Activated T-cell treated with anti-CD3 and anti-CD28 coated beads, Interleukin-2, amount 50 U/mL, for 24 hours (primary cell): ENCODE data around the gene DESI2.
"Not testable (repeated sequence)": the region's sequence is repeated elsewhere in the genome, so short reads cannot be mapped to it uniquely, and the experiment has no call there.

ENCODE experiments used
- DNase-seq: peaks from one replicate; pipeline ENCODE4 v3.0.0-alpha.2; 2020
- H3K27ac Mint-ChIP-seq: 2 replicates; pipeline ENCODE4 v1.8.0; 2020; ENCODE audit warnings: mild to moderate bottlenecking, mixed read lengths
- H3K27me3 Mint-ChIP-seq: 2 replicates; pipeline ENCODE4 v1.8.0; 2020; ENCODE audit warnings: mixed read lengths
- H3K36me3 Mint-ChIP-seq: 2 replicates; pipeline ENCODE4 v1.8.0; 2020; ENCODE audit warnings: low read depth, mixed read lengths
- H3K4me1 Mint-ChIP-seq: 2 replicates; pipeline ENCODE4 v1.8.0; 2020; ENCODE audit warnings: low read depth, mixed read lengths
- H3K4me3 Mint-ChIP-seq: 2 replicates; pipeline ENCODE4 v1.8.0; 2020; ENCODE audit warnings: mild to moderate bottlenecking, moderate library complexity, mixed read lengths
- H3K9me3 Mint-ChIP-seq: 2 replicates; pipeline ENCODE4 v1.8.0; 2020; ENCODE audit warnings: mixed read lengths

DESI2 gene

DNA sequence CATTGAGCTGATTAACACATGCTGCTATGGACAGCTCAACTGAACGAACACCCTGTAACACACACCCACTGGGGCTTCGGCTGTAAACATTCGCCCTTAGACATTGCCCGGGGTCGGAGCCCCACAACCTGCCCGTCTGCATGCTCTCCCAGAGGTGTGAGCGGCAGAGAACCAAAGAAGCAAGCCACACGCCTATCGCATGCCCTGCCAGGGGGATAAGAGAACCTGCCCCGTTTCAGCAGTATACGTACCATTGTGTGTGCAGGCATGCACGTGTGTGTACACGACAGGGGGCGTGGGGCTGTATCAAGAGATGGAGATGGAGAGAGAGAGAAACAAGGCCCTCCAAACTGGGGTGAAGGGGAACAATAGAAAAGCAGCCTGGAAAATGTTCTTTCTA is 9.9 kb upstream of the DESI2 start:
- no peak overlapping the region for H3K27ac Mint-ChIP-seq
- H3K27me3 Mint-ChIP-seq, result peaks cover 18% of the 10 kb centered on the region
- H3K4me1 Mint-ChIP-seq, result no peaks in the 10 kb centered on the region
- no peak for DNase-seq
- H3K4me3 Mint-ChIP-seq, result no peak overlapping the region
- H3K36me3 Mint-ChIP-seq, result no peaks in the 10 kb centered on the region
- no peaks in the 10 kb centered on the region for H3K9me3 Mint-ChIP-seq

DNA sequence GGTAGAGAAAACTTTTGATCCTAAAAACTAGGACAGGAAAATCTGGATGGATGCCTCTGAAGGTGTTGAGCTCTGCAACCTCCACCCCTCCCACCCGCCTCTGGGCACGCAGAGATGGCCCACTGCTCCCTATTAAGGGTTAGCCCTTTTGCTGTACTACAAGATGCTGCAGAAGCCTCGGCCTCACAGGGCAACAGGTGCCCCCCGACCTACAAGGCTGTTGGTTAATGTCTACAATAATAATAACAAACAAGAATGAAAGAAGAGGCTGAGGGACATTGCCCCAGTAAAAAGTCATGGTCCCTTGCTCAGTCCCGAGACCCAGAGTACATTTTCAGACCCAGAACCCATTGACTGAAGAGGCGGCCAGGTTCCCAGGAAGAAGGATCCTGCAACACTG is 7.5 kb upstream of the DESI2 start:
- no peaks in the 10 kb centered on the region for H3K36me3 Mint-ChIP-seq
- no peak overlapping the region for H3K27ac Mint-ChIP-seq
- DNase-seq, result no peak
- H3K4me1 Mint-ChIP-seq, result no peaks in the 10 kb centered on the region
- H3K27me3 Mint-ChIP-seq, result peaks cover 18% of the 10 kb centered on the region
- H3K4me3 Mint-ChIP-seq, result no peak overlapping the region
- H3K9me3 Mint-ChIP-seq, result no peaks in the 10 kb centered on the region

- Mint-ChIP-seq H3K27me3 (peaks cover 15% of the 10 kb centered on the region), H3K36me3 (no peaks in the 10 kb centered on the region), H3K4me3 (no peak overlapping the region), H3K9me3 (no peaks in the 10 kb centered on the region), H3K27ac (no peak overlapping the region), H3K4me1 (no peaks in the 10 kb centered on the region)
- no peak for DNase-seq
These were observed 7.0 kb upstream of the DESI2 start for GRCh38 chr1:244645890-244646289.

DNA sequence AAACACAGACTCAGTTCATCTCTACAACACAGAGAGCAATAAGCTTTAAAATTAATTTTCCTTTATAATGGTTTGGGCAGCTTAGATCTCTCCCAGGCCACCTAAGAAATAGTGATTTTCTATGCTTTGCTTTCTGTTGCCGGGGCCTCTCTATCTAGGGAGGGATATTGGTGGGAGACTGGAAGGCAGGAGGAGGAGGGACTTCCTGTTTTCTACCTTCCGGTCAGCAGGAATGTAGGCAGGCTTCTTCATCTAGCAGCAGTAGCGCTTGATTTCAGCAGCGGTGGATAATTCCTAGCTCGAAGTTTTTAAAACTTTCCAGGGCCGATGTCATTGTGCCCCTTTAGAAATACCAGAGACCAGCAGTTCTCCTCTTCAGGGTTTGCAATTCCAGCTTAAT is 5.1 kb upstream of the DESI2 start:
- H3K36me3 Mint-ChIP-seq, result no peaks in the 10 kb centered on the region
- no peak overlapping the region for H3K27ac Mint-ChIP-seq
- H3K27me3 Mint-ChIP-seq, result peaks cover 7% of the 10 kb centered on the region
- peaks cover 10% of the 10 kb centered on the region for H3K4me1 Mint-ChIP-seq
- no peaks in the 10 kb centered on the region for H3K9me3 Mint-ChIP-seq
- no peak for DNase-seq
- no peak overlapping the region for H3K4me3 Mint-ChIP-seq

GRCh38 chr1:244651956-244652622 is 837 bp upstream of the DESI2 start:
- Mint-ChIP-seq H3K4me3 (peak overlapping the region; percentile 80), H3K36me3 (peaks cover 10% of the 10 kb centered on the region), H3K4me1 (peaks cover 12% of the 10 kb centered on the region), H3K27me3 (no peaks in the 10 kb centered on the region), H3K9me3 (no peaks in the 10 kb centered on the region), H3K27ac (peak overlapping the region; percentile 94)
- no peak for DNase-seq

DNA sequence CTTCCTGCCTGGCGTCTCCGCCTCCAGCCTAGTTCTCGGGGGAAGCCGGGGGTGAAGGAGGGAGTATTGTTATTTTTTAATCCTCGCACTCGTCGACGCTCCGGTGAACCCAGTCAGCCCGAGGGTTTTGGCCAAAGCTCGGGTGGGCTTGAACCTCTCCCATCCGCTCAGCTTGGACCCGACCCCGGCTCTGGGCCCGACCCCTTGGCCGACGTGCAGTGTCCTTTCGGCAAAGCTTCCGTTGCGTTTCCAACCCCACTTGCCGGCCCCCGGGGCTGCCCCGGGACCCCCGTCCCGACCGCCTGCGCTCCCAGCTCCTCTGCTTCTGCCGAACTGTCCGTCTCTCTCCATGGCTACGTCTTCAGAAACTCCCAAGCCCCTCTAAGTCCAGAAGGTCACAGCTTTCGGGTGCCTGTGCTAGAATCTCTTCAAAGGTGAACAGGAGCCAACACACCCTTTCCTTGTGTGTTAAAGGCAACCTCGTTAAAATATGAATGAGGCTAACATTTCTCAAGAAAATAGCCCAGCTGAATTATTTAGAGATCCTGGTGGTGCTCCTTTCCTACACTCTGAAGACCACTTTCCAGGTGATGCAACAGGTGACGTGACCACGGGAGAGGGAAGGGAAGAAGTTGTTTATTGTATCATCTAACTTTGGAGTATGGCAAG is 647 bp downstream of the DESI2 start:
- Mint-ChIP-seq H3K4me1 (peaks cover 27% of the 10 kb centered on the region), H3K9me3 (no peaks in the 10 kb centered on the region), H3K36me3 (peaks cover 24% of the 10 kb centered on the region), H3K27me3 (no peaks in the 10 kb centered on the region), H3K4me3 (no peak overlapping the region), H3K27ac (no peak overlapping the region)
- no peak for DNase-seq

DNA sequence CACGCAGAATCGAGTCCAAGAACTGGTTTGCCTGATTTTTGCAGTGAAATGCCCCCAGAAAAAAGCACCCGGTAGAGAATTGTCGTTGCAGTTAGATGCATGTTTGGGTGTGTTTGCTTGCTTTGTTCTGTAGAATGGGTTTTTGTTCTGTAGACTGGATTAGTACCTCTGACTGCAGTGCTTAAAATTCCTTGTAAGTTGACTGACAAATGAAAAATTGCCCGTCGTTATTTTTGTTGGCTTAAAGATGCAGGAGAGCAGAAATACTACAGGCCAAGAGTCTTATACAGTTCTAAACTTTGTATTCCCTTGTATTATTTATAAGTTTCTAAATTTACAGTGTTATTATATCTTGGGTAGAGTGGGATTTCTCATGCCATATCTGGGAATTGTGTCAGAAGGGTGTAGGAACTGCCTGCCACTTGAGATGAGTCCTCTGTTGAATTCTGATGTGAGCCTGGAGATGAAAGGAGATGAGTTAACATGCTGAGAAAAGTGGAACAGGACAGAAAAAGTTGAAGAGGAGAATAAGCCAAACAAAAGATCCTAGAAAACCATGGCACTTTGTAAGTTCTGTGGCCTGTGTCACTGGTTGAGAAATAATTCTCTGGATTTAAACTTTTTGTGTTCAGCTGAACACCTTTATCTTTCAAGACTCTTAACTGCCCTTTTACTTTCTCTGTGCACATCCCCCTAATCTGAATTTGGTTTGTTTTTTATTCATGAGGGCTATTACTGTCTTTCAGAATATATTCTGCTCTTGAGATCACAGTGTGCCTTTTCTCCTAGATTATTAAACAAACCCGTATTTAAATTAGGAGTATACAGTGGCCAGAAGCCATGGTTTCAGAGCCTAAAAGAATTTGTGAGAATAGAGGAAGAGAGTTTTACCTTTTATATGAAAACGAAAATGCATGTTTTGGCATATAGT is 1.4 kb downstream of the DESI2 start:
- H3K27me3 Mint-ChIP-seq, result no peaks in the 10 kb centered on the region
- H3K4me1 Mint-ChIP-seq, result peaks cover 31% of the 10 kb centered on the region
- peaks cover 31% of the 10 kb centered on the region for H3K36me3 Mint-ChIP-seq
- no peak for DNase-seq
- no peak overlapping the region for H3K27ac Mint-ChIP-seq
- H3K4me3 Mint-ChIP-seq, result no peak overlapping the region
- no peaks in the 10 kb centered on the region for H3K9me3 Mint-ChIP-seq

DNA sequence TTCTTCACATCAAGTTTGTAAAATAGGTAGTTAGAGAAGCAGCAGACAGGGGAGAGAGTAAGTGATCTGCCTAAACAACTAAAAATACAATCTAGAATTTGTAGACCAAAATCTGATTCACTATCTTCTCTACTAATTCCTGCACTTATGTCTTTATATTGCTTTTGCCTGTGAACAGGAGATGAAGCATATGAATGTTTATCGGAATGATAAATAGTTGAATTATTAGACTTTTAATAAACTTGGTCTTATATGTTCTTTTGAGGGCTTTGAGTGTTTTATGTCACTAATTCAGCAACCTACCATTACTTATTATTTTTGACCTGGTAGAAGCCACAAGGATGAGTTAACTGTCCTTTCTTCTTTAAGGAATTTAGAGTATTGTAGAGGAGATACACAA is 2.3 kb downstream of the DESI2 start:
- H3K4me1 Mint-ChIP-seq, result peaks cover 33% of the 10 kb centered on the region
- no peaks in the 10 kb centered on the region for H3K27me3 Mint-ChIP-seq

GRCh38 chr1:244657421-244657820 is 4.5 kb downstream of the DESI2 start:
- peaks cover 50% of the 10 kb centered on the region for H3K36me3 Mint-ChIP-seq
- H3K4me1 Mint-ChIP-seq, result peaks cover 27% of the 10 kb centered on the region
- H3K9me3 Mint-ChIP-seq, result no peaks in the 10 kb centered on the region
- no peak overlapping the region for H3K27ac Mint-ChIP-seq
- H3K4me3 Mint-ChIP-seq, result no peak overlapping the region
- H3K27me3 Mint-ChIP-seq, result no peaks in the 10 kb centered on the region
- no peak for DNase-seq

More for the DNA sequence above, 2.3 kb downstream of the DESI2 start:
- H3K9me3 Mint-ChIP-seq, result no peaks in the 10 kb centered on the region
- no peak overlapping the region for H3K4me3 Mint-ChIP-seq
- DNase-seq, result no peak
- H3K36me3 Mint-ChIP-seq, result peaks cover 39% of the 10 kb centered on the region
- H3K27ac Mint-ChIP-seq, result no peak overlapping the region

DNA sequence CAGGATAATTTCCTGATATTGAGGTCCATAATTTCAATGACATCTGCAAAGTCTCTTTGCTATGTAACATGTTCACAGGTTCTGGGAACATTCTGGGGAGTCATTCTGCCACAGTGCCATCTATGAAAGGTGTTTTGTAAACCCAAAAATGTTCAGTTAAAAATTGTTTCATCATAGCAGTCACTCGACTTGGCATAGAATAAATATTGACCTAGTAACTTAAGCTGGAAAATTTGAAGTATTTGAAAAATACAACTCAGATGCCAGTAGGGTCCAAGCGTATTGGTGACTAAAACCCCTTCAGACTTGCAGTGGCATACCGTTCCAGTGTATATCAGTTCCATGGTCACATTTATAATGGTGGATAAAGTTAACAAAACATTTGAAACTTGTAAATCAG is 6.8 kb downstream of the DESI2 start:
- H3K36me3 Mint-ChIP-seq, result peaks cover 55% of the 10 kb centered on the region
- H3K27me3 Mint-ChIP-seq, result no peaks in the 10 kb centered on the region
- DNase-seq, result no peak
- H3K27ac Mint-ChIP-seq, result no peak overlapping the region
- no peaks in the 10 kb centered on the region for H3K9me3 Mint-ChIP-seq
- no peak overlapping the region for H3K4me3 Mint-ChIP-seq
- H3K4me1 Mint-ChIP-seq, result peaks cover 35% of the 10 kb centered on the region

DNA sequence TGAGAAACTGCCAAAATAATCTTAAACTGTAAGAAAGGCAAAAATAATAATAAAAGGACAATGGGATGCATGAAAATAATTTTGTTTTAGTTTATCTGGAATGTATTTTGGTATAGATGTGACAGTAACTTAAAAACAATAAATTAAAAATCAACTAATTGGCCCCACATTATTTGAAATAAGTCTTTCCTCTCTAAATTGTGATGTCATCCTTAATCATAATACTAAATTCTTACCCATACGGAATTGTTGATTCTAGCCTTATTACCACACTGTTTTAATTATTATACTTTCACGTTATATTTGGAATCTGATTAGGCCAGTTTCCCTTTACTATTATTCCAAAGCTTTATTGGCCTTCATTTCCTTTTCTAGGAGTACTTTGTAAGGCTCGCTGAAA is 7.7 kb downstream of the DESI2 start:
- Mint-ChIP-seq H3K27me3 (no peaks in the 10 kb centered on the region), H3K4me3 (no peak overlapping the region), H3K36me3 (peaks cover 55% of the 10 kb centered on the region), H3K27ac (no peak overlapping the region), H3K9me3 (no peaks in the 10 kb centered on the region), H3K4me1 (peaks cover 35% of the 10 kb centered on the region)
- DNase-seq, result no peak

DNA sequence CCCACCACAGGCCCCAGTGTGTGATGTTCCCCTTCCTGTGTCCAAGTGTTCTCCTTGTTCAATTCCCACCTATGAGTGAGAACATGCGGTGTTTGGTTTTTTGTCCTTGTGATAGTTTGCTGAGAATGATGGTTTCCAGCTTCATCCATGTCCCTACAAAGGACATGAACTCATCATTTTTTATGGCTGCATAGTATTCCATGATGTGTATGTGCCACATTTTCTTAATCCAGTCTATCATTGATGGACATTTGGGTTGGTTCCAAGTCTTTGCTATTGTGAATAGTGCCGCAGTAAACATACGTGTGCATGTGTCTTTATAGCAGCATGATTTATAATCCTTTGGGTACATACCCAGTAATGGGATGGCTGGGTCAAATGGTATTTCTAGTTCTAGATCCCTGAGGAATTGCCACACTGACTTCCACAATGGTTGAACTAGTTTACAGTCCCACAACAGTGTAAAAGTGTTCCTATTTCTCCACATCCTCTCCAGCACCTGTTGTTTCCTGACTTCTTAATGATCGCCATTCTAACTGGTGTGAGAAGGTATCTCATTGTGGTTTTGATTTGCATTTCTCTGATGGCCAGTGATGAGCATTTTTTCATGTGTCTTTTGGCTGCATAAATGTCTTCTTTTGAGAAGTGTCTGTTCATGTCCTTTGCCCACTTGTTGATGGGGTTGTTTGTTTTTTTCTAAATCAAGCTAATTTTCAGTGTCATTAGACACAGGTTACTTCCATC is 8.8 kb downstream of the DESI2 start:
- not testable (repeated sequence) for H3K9me3 Mint-ChIP-seq, H3K27ac Mint-ChIP-seq, H3K27me3 Mint-ChIP-seq, H3K4me3 Mint-ChIP-seq, DNase-seq
- Mint-ChIP-seq H3K36me3 (peaks cover 49% of the 10 kb centered on the region), H3K4me1 (peaks cover 35% of the 10 kb centered on the region)

DNA sequence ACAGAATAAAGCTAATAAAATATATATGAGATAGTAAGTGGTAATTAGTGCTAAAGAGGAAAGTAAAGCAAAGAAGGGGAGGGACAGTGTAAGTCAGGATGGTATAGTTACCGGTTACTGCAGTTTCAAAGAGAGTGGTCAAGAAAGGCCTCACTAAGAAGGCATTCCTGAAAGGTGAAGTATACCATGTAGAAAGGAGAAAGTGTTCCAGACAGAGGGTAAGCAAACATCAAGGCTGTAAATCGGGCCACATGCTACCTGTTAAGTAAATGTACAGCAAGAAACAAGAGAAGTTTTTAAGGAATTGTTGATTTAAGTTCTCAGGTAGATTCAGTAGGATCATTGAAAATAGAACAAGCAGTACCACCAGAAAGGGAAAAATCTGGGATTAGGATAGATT is 9.7 kb downstream of the DESI2 start:
- Mint-ChIP-seq H3K27me3 (no peaks in the 10 kb centered on the region), H3K36me3 (peaks cover 40% of the 10 kb centered on the region), H3K27ac (no peak overlapping the region), H3K9me3 (no peaks in the 10 kb centered on the region), H3K4me3 (no peak overlapping the region), H3K4me1 (peaks cover 36% of the 10 kb centered on the region)
- no peak for DNase-seq

DNA sequence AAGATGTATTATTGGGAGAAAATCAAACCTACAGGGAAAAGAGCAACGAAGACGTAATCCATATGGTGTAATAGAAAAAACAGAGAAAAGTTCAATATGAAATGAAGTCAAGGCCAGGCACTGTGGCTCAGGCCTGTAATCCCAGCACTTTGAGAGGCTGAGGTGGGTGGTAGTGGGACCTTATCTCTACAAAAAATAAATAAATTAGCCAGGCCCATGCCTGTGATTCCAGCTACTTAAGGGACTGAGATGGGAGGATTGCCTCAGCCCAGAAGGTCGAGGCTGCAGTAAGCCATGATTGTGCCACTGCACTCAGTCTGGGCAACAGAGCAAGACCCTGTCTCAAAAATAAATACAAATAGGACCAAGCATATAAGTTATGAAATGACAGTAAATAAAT is 11.4 kb downstream of the DESI2 start:
- Mint-ChIP-seq H3K4me1 (peaks cover 27% of the 10 kb centered on the region), H3K4me3 (no peak overlapping the region), H3K9me3 (no peaks in the 10 kb centered on the region), H3K36me3 (peaks cover 27% of the 10 kb centered on the region), H3K27ac (no peak overlapping the region), H3K27me3 (no peaks in the 10 kb centered on the region)
- no peak for DNase-seq
